SIG-M5 (cell line): ENCODE results near the gene NAV3.

Source experiments
- DNase-seq: peaks from one replicate; lab custom pipeline; 2025; lab: John Stamatoyannopoulos, UW

The NAV3 gene, protein sequence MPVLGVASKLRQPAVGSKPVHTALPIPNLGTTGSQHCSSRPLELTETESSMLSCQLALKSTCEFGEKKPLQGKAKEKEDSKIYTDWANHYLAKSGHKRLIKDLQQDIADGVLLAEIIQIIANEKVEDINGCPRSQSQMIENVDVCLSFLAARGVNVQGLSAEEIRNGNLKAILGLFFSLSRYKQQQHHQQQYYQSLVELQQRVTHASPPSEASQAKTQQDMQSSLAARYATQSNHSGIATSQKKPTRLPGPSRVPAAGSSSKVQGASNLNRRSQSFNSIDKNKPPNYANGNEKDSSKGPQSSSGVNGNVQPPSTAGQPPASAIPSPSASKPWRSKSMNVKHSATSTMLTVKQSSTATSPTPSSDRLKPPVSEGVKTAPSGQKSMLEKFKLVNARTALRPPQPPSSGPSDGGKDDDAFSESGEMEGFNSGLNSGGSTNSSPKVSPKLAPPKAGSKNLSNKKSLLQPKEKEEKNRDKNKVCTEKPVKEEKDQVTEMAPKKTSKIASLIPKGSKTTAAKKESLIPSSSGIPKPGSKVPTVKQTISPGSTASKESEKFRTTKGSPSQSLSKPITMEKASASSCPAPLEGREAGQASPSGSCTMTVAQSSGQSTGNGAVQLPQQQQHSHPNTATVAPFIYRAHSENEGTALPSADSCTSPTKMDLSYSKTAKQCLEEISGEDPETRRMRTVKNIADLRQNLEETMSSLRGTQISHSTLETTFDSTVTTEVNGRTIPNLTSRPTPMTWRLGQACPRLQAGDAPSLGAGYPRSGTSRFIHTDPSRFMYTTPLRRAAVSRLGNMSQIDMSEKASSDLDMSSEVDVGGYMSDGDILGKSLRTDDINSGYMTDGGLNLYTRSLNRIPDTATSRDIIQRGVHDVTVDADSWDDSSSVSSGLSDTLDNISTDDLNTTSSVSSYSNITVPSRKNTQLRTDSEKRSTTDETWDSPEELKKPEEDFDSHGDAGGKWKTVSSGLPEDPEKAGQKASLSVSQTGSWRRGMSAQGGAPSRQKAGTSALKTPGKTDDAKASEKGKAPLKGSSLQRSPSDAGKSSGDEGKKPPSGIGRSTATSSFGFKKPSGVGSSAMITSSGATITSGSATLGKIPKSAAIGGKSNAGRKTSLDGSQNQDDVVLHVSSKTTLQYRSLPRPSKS (N-terminal part only)

DNA sequence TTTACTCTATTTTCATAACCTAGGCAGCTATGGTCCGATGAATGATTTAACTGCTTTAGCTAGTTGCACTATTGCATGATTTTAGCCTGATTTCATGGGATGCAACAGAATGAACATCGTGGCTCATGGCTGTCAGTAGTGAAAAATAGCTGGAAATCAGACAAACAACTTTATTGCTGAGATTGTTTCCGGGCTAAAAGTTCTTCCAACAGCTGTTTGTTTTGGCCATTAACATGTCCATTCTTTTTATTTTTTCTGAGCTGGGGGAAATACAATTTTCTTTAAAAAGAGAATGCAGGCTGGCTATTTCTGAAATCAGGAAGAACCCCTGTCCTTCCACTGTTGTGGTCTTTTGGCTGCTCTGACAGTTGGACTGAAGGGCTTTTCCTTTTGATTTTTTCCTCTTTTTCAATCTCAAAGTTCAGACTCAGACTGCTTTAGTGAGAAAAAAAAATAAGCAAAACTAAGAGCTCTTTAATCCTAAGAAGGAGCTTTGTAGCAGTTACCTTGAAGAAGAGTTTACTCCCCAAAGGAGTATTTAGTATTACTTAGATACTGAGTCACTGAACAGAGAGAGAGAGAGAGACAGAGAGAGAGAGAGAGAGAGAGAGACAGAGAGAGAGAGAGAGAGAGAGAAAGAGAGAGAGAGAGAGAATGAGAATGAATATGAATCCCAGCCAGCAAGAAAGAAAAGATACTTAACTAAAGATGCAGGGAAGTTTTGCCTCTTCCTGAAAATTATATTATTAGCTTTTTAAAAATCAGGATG, at the start of gene NAV3:
TSS of gene NAV3 (plus strand) at position 312 of the 769 bp plus-strand sequence. CDS start 568 bp downstream, outside the sequence.
- no peak for DNase-seq

DNA sequence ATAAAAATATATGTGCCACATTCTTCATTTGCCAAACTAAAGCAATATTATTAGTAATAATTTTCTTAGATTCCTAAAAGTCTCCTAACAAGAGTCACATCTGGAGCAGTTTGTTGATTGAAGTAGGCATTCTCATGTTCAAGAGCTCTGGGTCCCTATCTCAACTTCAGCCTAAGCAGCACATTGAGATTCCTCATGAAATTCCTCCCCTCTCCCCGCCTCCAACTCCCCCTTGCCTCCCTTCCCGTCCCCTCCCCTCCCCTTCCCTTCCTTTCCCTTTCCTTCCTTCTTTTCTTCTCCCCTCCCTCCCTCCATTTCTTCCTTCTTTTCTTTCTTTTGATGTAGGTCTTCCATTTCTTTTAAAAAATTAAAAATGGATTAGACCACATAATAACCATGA, 48.7 kb upstream of the NAV3 start:
- no peak for DNase-seq

DNA sequence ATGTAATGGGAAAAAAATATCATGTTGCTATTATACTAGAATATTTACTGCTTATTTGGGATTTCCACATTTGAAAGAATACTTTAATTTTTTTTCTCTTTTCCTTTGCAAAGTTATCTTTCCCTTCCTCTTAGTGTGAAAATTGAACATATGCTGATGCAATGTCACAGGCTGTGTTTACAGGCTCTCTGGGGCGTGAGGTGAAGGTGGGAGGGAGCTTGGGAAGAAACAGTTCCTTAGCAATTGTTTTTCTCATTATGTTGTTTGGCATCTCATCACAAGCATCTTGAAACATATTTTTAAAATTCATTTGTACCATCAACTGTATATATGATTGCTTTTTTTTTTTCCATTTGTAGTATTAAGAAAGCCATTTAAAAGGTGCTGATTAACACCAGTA, 47.9 kb upstream of the NAV3 start:
- no peak for DNase-seq

DNA sequence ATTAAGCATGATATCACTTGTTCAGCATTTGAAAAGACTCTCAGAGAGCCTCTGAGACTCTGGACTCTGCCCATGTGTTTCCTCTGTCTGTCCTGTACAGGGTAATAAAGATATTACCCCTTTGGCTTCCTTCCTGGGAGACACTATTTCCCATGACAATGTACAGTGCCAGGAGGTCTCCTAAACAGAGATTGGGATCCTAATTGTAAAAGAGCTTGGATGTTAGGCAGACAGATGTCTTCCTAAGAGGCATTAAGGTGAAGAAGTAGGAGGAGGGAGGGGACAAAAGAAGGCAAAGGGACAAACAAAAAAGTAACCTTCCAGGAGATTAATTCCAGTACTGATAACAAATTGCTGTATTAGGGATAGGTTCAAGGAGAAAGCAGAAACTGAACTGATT, 45.5 kb upstream of the NAV3 start:
- no peak for DNase-seq

DNA sequence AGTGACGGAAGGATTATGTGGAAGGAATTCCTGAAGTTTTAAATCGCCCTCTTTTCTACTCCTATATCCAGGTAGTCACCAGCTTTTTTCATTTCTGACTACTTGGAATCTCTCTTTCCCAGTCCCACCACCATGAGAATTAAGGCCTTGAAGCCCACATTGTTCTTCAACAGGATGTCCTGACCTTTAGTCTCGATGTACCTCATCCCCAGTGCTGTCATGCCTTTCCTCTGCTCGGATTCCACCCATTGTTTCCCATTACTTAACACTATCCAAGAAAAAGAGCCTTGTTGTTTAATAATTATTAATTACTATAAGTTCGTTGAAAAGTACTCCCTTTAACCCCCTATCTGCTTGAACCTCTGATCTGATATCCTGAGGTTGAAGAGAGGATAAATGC, 44.0 kb upstream of the NAV3 start:
- DNase-seq, result no peak

DNA sequence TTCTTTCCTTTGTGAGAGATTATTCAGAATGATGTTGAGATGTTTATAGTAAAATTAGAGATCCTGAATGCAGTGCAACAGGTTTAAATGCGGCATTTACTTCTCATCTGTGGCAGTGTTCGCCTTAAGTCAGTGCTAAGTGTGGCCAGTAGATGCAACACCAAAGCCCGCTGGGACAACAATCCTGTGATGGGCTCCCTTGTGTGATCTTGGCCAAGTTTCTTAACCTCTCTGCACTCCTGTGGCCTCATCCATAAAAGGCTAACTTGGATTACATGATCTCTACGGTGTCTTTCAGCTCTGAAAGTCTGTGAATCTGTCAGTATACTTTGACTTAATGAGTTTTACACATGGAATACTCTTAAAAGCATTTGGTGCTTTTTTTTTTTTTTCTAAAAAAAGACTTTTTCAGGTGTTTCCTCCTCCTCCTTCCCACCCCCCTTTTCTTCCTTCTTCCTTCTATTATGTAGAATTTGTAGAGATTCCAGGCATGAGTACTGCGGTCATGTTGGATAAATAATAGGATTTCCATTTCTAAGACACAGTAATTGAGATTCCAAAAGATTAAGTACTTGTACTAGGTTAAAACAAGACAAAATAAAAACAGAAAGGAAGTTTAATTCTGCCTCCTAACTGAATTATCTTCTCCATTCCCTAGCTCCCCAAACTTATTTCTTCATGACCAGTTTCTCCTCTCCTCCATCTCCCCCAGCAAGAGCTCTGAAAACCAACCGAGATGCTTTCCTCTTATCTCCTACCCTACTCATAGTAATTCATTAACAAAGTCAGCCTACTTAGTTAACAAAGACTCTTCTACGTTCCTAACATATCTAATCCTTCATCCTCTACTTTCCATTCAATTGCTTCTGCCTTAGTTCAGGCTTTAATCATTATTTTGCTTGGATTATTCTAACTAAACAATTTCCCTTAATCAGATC, 42.2 kb upstream of the NAV3 start:
- no peak for DNase-seq

DNA sequence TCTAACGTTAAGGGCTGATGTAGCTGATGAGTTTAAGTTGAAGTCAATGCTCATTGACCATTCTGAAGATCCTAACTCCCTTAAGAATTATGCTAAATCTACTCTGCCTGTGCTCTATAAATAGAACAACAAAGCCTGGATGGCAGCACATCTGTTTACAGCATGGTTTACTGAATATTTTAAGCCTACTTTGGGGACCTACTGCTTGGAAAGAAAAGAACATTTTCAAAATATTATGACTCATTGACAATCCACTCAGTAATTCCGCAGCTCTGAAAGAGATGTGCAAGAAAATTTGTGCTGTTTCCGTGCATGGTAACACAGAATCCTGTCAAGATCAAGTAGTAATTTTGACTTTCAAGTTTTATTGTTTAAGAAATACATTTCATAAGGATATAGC, 35.0 kb upstream of the NAV3 start:
- no peak for DNase-seq

DNA sequence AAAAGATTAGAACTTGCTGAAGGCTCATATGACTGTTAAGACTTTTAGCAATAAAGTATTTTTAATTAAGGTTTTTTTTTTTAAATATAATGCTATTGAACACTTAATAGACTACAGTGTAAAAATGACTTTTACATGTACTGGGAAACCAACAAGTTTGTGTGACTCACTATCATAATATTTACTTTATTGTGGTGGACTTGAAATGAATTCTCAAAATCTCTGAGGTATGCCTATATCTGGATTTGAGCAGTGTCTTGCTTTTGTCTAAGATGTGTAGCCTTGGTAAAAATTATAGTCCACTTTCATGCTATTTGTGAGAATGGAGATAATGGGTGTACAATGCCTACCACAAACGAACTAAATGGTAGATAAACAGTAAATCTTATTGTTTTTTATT, 33.9 kb upstream of the NAV3 start:
- no peak for DNase-seq

DNA sequence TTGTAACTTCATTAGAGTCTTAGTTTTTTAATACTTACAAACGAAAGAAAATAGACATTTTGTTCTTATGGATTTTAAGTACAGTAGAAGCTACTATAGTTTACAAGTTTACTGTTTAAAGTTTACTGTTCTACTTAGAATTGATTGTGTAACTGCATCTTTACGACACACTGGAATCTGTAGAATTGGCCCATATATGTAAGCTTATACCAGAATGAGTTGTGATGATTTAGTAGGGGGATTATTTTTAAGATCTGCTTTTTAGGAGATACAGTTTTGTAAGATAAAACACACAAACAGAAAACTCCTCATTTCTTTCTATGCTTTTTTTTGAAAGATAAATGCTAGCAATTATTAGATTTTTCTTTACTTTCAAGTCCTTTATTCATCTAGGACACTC, 30.2 kb upstream of the NAV3 start:
- DNase-seq, result no peak

DNA sequence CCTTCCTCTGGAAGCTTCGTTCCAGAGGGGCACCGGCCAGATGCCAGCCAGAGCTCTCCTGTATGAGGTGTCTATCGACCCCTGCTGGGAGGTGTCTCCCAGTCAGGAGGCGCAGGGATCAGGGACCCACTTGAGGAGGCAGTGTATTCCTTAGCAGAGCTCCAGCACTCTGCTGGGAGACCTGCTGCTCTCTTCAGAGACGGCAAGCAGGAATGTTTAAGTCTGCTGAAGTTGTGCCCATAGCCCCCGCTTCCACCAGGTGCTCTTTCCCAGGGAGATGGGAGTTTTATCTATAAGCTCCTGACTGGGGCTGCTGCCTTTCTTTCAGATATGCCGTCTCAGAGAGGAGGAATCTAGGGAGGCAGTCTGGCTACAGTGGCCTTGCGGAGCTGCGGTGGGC, 22.2 kb upstream of the NAV3 start:
- no peak for DNase-seq

DNA sequence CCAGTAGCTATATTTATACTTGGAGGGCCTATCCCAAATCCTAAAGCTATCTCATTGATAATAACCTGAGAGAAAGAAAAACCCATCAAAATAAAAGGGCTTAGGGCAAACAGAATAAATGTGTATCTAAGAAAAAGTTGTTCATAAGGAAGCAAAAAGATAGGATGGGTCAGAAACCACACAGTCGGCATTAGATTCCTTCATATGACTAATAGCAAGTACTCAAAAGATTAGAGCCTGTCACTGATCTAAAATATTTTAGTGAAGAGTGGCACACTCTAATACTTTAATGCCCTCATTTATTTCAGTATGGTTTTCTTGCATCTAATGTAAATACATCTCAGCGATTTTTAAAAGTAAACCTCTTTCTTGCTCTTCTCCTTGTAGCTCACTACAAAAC, 17.1 kb upstream of the NAV3 start:
- DNase-seq, result no peak

DNA sequence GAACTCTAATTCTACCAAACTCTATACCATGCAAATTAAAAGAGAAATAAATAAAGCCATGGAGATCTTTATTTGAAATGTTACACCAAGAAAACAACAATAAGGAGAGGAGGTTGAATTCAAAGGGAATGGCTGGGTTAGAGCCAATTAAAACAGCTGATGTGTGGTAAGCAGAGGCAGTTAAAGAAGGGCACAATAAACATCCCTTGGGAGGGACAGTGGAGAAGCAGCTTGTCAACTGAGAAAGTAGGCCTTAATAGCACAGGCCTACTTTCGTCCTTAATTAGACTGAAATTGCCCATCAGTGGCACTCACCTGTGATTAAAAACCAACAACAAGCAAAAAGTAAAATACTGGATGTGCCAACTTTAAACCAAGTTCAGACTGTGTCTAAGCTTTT, 16.3 kb upstream of the NAV3 start:
- DNase-seq, result no peak

DNA sequence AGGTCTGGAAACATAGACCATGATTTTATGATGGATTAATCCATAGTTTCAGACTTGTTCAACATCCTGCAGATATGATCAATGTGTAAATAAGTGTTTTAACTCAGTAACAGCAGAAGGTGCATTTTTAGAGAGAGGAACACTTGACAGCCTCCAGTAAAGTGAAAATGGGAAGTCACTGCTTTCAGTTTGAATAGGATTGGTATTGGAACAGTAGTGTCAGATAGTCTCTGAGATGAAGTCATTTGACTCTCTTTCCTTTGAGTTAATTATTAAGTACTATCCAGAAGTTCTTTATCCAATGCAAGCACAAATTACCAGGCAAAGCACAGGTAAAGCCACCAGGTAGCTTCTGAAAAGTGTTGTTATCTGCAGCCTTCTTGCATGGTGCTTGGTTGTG, 14.5 kb upstream of the NAV3 start:
- DNase-seq, result no peak

DNA sequence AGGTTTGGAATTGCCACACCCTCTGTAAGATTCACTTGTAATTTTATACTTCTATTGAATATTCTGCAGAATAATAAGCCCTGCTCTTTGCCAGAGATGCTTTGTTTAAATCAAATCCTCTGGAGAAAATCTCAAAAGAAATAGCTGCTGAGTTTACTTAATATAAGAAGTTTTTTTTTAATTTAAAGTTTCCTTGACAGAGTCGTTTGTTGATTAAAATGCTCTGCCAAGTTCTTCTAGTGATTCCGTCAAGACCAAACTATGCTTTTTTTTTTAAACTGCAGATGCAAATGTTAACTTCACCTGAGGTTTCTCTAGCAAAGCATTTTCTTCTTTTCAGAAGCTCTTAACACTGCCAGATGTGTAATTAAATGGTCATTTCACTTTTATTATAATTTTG, 13.4 kb upstream of the NAV3 start:
- DNase-seq, result no peak

DNA sequence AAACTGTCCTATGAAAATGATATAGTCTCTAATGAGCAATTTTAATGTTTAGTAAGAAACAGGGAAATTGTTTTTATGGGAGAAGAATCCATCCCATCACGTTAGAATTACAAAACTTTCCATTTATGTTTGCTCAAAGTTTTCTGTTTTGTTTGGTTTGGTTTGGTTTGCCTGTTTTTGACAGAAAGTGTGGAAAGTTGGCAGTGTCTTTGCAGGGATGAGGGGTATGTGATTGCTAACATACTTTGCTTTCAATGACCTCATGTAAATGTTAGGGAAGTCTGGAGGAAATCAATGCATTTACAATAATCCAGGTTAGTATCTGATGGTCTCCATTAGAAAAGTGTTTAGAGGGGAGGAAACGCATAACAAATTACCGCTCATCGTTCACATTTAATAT, 12.3 kb upstream of the NAV3 start:
- no peak for DNase-seq

DNA sequence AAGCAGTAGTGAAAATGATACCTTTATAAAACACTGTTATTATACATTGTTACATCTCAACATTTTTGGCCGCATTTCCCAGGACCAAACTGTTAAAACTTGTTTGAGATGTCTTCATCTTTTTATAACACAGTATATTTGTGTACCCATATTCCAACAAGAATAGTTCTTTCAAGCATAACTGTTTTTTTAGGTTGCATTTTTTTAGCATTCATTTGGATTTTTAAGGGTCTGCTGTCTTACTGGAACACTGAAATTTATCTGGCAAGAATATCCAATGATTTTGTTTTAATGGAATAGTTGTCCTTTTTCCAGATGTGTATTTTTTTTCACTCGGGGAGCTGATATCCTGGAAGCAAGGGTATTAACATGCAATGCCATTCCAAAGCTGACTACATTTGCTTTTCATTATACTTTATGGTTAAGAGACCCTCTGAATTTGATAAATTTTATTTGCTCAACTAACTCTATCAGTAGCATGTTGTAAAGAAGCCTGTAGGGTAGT, 8.9 kb upstream of the NAV3 start:
- DNase-seq, result no peak

DNA sequence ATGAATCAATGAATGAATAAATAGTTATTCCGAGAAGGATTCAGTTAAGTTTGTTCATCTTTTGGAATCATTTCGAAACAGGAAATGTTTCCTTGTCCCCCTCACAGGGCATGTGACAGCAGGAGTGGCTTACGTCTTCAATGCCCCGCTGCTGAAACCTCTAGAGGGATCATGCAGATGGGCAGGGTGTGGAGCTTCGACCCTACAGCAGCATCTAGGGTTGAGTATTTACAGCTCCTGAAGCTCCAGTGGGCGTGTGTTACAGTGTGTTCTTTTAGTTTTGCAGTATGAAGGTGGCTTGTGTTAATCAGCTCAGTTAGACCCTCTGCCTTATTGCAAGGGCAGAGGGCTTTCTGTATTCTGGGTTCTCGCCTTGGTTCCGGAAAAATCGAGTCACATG, 2.6 kb downstream of the NAV3 start:
- DNase-seq, result no peak

DNA sequence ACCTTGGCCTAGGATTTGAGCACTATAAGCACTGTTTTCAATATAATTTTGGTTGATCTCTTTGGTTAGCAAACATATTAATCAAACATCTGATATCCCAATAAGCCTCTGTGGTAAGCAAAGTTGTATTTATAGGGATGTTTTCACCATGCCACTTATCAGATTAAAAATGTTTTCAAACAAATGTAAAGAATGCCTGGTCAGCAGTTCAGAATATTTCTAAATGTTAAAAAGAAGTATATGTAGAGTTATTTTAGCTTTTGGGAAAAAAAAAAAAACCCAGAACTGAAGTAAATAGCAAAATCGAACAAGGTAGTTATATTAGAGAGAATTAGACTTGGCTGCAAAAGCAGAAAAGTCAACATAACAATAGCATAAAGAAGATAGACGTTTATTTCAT, 3.9 kb downstream of the NAV3 start:
- DNase-seq, result no peak

DNA sequence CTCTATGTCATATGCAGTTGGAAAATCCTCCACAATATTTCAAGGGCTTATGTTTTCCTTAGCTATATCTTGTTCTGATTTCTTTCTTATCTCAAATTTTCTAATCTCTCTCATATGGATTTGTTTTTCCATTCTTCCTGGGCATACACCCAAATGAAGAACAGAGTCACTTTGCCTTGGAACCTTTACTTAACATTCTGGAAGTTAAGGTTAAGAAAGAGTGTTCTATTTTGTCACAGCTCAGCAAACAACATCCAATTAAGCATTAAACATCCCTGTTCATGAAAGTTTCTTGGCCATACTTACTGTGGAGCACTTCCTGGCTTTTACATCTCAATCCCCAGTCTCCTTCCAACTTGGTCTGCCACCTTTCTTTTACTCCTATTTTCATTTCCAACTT, 5.3 kb downstream of the NAV3 start:
- DNase-seq, result no peak

DNA sequence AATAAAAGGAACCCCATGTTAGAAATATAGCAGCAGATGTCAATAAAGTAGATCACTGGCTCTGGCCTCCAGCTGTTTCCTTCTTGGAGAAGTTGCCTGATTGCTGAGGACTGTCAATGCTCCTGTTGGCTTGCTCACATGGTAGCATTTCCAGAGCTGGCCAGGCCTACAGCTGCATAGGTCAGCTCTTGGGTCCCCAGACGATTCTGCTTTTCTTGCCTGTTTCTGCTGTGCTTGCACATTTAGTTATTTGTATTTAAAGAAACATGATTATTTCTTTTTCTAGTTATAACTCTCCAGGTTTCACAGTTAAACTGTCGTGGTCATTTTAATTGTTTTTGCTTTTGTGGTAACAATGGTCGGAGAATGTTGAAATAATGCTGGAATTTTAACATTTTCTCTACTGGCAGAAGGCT, 7.2 kb downstream of the NAV3 start:
- no peak for DNase-seq

DNA sequence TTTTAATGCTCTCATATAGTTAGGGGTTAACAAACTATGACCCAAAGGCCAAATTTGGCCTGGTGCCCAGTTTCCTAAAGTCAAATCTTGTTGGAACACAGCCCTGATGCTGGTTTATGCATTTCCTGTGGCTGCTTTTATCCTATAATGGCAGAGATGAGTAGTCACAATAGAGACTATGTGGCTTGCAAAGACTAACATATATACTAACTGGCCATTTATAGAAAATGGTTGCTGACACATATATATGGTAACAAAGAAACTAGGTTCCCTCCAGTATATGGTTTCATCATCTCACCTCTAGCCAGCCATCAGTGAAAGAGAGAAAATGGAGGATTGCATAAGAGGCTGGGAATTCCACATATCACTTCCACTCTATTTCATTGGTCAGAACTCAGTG, 10.8 kb downstream of the NAV3 start:
- no peak for DNase-seq
